NCI-H146 treated with DMSO at 0.1 percent for 48 hours (cell line): ENCODE measurements around the gene MTTP.
"Not testable (repeated sequence)": the region's sequence is repeated elsewhere in the genome, so short reads cannot be mapped to it uniquely, and the experiment has no call there.

ENCODE experiments used
- DNase-seq: peaks from one replicate; lab custom pipeline; 2025; ENCODE audit not compliant: unreplicated experiment; lab: John Stamatoyannopoulos, UW

The MTTP gene

DNA sequence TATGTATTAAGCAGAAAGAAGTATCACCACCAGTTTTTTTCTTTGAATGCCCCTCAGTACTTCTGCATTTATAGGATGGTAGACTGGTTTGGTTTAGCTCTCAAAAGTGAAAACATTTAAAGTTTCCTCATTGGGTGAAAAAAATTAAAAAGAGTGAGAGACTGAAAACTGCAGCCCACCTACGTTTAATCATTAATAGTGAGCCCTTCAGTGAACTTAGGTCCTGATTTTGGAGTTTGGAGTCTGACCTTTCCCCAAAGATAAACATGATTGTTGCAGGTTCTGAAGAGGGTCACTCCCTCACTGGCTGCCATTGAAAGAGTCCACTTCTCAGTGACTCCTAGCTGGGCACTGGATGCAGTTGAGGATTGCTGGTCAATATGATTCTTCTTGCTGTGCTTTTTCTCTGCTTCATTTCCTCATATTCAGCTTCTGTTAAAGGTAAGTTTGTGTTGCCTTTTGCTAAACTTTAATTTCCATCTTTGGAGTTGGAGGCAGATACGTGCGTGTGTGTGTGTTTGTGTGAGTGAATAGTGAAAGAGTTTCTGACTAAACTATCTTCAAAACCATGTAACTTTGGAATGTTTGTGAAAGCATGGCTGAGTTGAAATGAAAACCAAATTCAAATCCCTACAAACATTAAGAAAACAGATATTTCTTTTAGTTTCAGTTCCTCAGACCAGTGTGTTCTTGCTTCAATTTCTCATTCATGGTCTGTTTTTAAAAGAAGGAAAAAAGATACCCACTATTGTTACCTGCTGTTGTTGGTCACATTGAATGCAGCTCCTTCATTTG, at the start of gene MTTP:
Gene MTTP (plus strand): TSS at position 295 of the 795 bp plus-strand sequence. CDS start 86 bp downstream, at position 381.
- no peak for DNase-seq

DNA sequence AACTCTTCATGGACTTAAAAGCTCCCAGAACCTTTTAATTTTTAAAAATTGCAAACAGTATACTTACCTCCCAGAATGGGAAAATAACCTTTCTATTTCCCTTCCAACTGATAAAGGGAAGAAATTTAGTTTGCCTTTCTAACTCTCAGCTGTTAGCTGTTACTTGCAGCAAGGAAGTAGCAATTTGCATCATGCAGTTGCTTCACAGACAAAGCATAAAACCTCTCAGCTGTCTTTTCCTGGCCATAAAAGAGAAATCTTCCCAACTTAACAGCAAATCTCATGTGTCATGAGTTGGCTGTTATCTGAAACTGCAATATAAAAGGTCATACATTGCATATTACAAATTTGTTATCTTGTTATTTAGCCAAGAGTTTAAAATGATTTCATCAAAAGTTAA, 45.4 kb upstream of the MTTP start:
- no peak for DNase-seq

DNA sequence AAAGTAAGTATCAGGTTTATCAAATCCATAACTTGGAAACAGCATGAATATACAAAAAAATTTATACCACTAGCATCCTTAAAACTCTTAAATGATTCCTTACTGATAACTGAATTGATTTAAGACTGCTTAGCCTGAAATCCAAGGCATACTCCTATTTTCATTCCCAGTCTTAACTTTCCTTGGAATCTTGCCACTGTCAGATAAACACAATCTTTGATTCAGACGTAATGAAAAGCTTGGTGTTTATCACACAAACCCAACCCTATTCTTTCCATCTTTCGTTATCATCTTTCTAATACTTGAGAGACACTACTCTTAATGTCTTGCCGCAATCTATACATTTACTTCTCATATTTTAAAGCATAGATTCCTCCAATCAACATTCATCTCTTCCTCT, 44.7 kb upstream of the MTTP start:
- no peak for DNase-seq

DNA sequence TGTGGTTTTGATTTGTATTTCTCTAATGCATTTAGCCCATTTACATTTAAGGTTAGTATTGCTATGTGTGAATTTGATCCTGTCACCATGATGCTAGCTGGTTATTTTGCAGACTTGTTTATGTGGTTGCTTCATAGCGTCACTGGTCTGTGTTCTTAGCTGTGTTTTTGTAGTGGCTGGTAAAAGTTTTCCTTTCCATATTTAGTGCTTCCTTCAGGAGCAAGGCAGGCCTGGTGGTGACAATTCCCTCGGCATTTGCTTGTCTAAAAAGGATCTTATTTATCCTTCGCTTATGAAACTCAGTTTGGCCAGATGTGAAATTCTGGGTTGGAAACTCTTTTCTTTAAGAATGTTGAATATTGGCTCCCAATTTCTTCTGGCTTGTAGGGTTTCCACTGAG, 39.9 kb upstream of the MTTP start:
- not testable (repeated sequence) for DNase-seq

DNA sequence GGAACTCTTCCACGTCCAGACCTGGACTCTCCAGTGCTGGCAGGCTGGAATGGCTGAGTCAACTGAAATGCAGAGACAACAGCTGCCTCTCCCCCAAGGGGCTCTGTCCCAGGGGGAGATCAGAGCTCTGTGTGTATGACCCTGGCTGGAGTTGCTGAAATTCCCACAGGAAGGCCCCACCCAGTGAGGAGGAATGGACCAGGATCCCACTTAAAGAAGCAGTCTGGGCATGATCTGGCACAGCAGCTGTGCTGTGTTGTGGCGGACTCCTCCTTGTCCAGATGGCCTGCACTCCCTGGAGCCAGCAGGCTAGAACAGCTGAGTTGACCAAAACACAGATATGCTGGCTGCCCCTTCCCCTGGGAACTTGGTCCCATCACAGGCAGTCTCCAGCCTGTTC, 38.4 kb upstream of the MTTP start:
- no peak for DNase-seq

DNA sequence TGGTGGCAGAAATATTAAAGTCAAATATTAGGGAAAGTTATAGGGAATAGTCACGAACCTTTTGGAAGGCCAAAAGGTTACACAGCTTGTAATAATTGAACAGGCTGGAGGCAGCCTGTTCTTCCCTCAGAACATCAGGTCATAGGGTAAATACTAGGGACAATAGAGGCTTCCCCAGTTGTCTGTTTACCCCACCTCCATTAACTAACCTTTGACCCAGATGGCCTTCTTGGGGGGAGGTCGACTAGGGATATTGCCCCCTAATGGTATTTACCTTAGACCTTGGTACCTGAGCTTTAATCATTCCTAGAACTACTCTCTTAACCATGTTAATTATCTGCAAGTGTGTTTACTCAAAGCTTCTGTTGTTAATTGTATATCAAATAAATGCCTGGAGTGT, 37.8 kb upstream of the MTTP start:
- DNase-seq, result peak; percentile 14

DNA sequence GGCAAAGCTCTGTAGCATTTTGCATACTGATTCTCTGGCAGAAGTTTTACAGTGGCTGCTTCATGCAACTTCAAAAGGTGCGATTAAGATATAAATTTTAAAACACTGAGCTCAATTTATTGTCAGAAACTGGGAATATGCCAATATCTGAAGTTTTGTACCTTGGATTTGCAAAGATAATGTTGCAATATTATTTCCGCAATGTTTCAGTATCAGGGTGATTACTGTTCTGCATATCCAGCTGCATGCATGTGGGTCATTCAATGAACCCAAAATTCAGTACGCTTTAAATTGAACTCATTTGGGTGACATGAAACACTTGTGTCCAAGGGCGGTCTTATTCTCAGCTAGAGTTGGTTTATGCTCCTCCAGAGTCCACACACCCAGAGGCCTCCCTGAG, 37.0 kb upstream of the MTTP start:
- no peak for DNase-seq

DNA sequence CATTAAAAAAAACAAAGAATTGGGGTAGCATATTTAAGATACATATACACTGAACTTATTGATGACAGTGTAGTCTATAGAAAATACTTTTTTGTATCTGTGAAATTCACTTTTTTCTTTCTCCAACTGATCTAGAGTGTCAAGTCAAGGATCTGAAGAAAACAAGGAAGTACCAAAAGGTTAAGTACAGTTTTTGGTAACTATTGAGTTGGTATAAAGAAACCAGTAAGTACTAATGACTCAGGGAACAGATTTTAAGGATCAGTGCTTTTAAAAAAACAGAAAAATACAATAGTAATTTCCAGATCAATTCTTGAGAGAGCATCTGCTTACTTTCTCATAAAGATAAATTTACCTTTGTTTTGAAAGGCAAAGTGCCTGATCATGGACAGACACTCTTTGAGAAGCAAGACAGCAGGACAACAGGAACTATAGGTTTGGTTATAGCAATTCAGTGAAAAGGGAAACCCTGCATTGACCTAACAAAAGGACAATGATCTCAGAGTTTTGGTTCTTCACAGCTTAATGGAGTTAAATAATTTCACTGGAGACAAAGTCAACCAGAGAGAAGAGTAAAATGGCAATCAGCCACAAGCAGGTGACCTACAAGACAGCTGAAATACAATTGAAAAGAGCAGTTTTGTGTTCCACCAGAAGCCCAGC, 34.2 kb upstream of the MTTP start:
- no peak for DNase-seq

DNA sequence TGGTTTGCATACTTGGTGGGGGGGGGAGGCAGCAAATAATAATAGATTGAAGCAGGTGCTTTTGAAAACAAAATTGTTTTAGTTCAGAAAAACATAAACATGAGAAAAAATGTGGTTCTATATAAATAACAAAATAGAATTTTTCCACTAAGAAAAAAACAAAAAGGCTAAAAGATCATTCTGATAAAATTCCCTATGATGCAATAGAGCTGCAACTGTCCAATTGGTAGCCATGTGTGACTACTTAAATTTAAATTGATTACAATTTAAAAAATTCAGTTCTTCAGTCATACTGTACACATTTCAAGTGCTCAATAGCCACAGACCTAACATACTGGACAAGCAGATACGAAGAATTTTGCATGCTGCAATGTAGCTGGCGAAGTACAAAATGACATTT, 21.8 kb upstream of the MTTP start:
- DNase-seq, result no peak

DNA sequence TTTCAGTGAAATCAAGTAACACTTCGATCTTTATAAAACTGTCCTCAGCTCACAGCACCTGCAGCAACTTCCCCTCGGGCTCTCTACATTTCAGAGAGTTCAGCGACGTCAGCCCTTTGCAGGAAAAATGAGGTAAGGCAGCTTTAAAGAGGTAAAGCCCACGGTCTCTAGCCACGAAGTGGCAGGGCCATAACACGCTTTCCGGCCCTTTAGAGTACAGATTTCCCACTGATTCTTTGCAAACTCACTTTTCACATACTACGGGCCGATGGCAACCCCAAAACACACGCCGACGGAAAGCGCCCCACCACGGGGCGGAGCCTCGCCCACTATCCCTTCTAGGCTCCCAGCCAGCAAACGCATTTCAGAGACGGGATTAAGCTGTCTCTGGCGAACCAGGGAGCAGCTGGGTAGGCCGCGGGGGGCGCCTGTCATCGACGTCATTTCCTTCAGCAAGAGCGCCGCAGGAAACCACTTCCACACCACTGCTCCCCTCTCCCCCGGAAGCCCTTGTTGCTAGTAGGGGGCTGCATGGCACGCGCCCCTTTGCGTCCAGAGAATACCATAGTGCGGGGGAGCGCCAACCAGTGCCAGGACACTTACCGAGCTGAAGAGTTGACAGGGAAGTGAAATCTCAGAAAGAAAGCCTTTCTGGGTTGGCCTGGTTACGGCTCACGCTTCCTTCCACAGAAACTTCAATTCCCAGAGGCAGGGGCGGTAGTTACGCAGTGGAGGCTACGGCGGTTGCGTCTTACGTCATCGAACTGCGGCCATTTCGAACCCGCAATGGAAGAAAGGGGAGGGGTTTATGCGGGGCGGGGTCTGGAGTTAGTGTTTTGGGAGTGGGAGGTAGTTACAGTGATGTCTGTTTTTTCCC, 11.1 kb upstream of the MTTP start, which contains the start of gene TRMT10A:
Gene TRMT10A (minus strand): TSS at position 730 of the 877 bp plus-strand sequence. CDS start 4,701 bp downstream, outside the sequence.
- peak; percentile 68 for DNase-seq

DNA sequence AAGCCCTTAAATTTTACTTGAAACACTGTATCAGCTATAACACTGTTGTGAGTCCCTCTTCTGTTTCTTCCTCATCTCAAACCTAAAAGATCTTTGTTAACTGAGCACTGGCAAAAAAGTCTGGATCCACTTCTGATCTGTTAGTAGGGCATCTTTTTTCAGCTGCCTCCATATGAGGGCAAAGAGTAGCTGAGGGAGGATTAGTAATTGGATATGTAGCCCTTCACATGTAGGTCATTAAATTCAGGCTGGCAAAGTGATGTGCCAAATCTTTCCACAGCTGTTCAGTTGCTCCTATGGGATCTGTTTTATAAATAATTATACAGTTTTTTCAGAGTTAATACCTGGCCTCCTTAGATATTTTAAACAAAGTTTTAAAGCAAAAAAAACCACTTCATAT, 9.7 kb upstream of the MTTP start:
- no peak for DNase-seq

DNA sequence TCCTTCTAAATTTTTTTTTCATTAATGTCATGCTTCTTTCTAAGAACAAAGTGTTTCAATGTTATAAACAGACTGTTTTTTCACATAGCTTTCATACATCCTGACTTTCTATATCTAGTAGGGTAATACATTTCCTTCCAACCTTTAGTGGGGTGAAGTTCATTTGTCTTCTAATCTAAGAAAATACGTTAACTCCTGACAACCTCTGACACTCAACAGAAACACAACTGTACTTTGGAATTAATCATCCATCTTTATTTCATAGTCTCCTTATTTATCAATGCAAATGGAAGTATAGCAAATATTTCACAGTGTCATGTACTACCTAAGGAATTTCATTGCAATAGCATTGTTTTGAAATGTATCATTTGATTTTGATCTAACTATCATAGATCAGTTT, 2.7 kb upstream of the MTTP start:
- no peak for DNase-seq

DNA sequence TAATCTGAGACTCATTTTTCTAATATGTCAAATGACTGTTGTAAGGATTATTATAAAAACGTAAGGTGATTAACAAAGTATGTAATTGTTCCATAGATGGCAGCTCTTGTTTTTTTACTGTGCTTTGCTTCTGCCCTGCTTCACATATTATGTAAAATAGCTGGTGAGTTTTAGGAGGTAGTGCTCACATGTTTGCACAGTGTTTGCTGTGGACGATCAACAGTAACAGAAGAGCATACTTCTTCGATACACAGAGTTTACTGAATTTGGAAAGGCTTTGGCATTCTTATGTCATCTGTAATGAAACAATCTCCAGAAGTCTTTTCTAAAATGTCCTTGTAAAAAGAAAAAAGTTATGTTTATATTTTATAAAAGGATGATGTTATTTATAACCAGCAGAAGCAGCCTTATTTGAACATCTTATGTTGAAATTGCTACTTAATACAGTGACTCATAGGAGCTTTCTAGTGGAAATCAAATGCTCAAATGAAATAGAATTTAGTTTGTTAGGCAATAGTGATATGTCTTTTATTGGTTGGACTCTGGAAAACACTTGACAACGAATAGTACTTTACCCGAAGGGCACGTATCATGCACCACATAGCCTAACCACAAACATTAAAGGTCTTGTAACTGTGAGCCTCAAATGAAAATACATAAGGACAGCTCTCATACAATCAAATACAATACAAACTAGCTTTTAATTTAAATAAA, 1.9 kb upstream of the MTTP start:
- DNase-seq, result no peak

DNA sequence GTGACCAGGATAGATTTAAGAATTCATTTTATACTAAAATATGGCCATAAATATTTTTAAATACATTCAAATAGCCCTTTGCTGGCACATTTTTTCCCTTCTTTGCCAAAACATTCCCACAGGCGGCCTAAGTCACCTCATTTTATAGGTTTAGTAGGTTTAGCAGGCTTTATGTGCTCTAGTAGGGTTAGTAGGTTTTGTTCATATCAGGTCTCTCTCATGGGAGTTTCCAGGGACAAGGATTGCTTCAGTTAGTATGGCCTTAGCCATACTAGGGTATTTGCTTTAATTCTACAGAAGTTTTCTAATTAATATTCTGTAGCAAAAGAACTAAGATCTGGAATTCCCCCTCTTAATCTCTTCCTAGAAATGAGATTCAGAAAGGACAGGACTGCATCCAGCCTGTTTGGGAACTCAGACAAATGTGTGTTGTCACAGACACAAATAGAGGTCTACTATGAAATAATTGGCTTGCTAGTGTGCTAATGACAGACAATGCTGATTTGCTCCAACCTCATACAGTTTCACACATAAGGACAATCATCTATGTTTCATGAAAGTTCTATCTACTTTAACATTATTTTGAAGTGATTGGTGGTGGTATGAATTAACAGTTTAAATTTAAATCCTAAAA, 772 bp upstream of the MTTP start:
- no peak for DNase-seq

DNA sequence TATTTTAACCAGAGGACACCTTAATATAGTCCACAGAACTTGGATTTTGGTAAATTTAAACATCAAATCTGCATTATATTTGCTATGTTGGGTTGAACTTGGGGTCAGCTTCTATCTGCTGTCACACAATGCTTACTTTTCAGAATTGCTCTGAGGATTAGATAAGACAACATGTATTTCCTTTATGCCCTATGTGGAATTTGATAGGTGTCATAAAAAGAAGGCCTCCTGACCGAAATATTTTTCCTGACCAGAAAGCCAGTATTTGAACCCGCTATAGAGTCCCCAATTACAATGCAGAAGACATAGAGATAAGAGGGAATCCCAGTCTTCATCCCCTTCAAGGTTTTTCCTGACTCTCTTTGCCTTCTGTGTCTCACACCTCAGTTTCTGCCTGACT, 4.1 kb downstream of the MTTP start:
- DNase-seq, result no peak

DNA sequence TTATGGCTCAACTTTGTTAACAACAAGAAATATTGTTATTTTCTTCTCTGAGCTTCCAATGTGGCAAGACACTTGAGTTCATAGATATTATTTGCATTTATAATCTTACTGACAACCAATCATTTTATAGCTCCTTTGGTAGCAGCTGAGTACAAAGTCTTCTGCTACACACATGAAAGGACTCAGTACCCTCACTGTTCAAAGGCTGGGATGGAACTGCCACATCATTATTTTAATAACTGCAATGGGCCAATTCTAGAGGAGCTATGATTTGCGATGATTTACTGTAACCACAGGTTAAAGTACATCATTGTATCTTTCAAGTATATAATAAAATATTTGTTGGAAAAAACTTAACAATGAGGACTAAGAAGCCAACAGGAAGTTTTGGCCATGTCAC, 10.9 kb downstream of the MTTP start:
- DNase-seq, result no peak

DNA sequence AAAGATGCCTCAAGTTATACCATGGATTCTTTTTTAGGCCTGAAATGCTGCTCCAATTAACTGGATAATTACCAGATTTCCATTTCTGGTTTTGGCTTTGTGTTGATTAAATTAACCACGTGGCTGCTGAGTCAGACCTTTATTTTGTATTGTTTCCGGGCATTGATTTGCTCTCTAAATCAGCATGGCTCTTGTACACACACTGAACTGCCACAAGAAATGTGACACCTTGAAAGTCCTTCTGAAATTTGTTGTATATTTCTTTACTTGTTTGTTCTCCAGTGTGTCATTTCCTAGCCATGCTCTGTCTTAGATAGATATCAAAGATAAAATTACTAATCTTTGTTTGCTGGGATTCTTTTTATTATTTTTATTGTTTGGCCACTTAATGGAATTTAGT, 11.7 kb downstream of the MTTP start:
- DNase-seq, result peak; percentile 54

DNA sequence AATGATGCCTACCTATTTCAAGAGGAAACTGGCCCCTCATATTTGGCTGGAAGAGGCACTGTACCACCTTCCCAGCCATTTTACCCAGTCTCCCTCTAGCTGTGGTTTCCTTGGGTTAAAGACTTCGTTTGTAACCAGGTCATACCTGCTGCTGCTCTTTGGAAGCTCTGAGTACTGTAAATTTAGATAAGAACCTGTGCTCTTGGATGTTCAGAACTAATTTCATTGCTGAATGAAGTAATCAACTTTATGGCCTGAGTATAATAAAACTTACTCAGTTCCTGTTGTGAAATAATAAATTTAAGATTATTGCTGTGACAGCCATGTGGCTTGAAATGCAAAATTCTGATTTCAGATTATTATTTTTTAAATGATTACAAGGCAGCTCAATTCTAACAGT, 12.2 kb downstream of the MTTP start:
- no peak for DNase-seq

DNA sequence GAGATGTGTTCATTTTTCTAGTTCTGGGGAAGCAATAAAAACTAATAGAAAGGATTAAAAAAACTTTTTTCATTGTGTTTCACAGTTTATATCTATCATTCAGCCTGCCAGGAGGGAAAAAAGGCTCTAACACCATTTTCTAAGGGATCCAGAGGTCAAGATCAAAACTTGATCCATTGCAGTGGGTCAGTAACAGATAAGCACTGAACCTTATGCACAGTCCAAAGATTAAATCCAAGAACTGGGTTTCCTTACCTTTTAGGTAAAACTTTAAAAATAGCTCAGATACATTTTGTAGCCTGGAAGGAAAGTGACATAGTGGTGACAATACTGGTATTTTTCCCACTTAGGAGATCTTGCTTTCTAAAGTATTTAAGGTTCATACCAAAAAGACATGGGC, 12.7 kb downstream of the MTTP start:
- DNase-seq, result no peak

DNA sequence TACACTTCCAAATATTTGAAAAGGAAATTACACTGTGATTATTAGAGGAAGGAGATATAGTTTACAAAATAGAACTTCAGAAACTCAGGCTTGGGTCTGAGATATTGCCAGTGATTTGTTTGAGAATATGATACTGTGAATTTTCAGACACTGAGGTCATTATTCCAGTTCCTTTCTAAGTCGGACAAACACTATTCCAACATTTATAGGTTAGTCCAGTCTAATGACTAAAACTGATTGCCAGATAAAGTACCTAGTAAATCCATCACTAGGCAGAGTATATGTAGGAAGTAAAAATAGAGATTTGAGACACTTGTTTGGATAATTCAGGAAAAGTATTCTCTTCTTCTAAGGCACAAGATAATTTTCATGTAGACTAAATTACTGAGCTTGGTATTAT, 13.2 kb downstream of the MTTP start:
- DNase-seq, result no peak

DNA sequence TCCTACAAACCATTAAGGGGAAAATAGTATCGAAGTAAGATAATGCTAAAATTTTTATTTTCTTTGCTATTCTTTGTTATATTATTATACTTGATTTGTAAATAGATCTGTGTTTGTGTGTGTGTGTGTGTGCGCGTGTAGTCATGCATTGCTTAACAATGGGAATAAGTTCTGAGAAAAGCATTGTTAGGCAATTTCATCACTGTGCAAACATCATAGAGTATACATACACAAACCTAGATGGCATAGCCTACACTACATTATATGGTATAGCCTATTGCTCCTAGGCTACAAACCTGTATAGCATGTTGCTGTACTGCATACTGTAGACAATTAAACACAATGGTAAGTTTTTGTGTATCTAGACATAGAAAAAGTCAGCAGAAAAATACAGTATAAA, 17.1 kb downstream of the MTTP start:
- no peak for DNase-seq
